ENCODE measurements around the gene GTF2IRD1. TPM values are rescaled to one million over a fixed set of nuclear protein-coding genes. Genes with fewer than 3 reads are reported as not detected.
"Not testable (repeated sequence)": the region's sequence is repeated elsewhere in the genome, so short reads cannot be mapped to it uniquely, and the experiment has no call there.

GTF2IRD1 gene
- total RNA-seq, 4 donors from 2014 or later: 2.8 to 27.1 (median 17.1) TPM

DNA sequence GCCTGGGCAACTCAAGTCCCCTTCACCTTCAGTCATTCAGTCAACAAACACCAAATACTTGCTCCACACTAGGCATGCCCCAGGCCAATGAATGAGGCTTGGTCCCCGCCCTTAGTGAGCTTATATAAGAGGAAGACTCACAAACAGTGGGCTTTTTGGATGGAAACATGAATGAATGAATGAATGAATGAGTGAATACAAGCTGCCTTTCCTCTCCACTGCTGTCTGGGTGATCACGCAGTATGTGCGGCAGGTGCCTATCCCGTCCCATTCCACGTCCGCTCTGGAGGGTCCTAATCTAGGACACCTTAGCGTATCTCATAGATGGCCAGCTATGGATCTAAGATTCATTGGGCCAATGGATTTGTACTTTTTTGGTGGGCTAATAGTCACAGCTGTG is 184.0 kb downstream of the GTF2IRD1 start:
- Histone ChIP-seq H3K27ac (no peak overlapping the region), H3K9me3 (no peaks in the 10 kb centered on the region), H3K4me3 (no peak overlapping the region), H3K36me3 (no peaks in the 10 kb centered on the region), H3K4me1 (peaks cover 0 to 21% (median 0%) of the 10 kb centered on the region in 4 donors), H3K27me3 (no peaks in the 10 kb centered on the region)
- TF ChIP-seq, protein P1, sequence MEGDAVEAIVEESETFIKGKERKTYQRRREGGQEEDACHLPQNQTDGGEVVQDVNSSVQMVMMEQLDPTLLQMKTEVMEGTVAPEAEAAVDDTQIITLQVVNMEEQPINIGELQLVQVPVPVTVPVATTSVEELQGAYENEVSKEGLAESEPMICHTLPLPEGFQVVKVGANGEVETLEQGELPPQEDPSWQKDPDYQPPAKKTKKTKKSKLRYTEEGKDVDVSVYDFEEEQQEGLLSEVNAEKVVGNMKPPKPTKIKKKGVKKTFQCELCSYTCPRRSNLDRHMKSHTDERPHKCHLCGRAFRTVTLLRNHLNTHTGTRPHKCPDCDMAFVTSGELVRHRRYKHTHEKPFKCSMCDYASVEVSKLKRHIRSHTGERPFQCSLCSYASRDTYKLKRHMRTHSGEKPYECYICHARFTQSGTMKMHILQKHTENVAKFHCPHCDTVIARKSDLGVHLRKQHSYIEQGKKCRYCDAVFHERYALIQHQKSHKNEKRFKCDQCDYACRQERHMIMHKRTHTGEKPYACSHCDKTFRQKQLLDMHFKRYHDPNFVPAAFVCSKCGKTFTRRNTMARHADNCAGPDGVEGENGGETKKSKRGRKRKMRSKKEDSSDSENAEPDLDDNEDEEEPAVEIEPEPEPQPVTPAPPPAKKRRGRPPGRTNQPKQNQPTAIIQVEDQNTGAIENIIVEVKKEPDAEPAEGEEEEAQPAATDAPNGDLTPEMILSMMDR (IDR thresholded peaks at IDR 0.05): no peak
- TF ChIP-seq POLR2A (IDR thresholded peaks at IDR 0.05): no peak
- DNase-seq: no peak

GRCh38 chr7:74650055-74650454 is 196.3 kb downstream of the GTF2IRD1 start:
- Histone ChIP-seq H3K27ac (peak overlapping the region in 2 of 4 donors; percentile 31 to 67), H3K4me3 (peak overlapping the region in 3 of 4 donors; percentile 3 to 38 (median 21)), H3K4me1 (peaks cover 0 to 13% (median 2%) of the 10 kb centered on the region in 4 donors)
- not testable (repeated sequence) for H3K9me3 ChIP-seq, H3K27me3 ChIP-seq, H3K36me3 ChIP-seq
- peak in 2 of 3 donors; percentile 85 to 88 for DNase-seq

- H3K27me3 ChIP-seq, H3K9me3 ChIP-seq, H3K36me3 ChIP-seq, DNase-seq: not testable (repeated sequence)
- Histone ChIP-seq H3K4me3 (peak overlapping the region in 1 of 4 donors; percentile 21), H3K4me1 (peaks cover 0 to 15% (median 2%) of the 10 kb centered on the region in 4 donors), H3K27ac (peak overlapping the region in 1 of 4 donors; percentile 67)
These were observed 196.9 kb downstream of the GTF2IRD1 start for GRCh38 chr7:74650493-74651132.

DNA sequence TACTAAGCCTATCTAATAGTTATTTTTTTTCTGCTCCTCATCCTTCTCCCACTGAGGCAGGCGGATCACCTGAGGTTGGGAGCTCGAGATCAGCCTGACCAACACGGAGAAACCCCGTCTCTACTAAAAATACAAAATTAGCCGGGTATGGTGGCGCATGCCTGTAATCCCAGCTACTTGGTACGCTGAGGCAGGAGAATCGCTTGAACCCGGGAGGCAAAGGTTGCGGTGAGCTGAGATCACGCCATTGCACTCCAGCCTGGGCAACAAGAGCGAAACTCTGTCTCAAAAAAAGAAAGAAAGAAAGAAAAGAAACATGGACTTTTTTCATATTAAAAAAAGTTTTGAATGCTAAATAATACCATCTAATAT is 197.4 kb downstream of the GTF2IRD1 start:
- H3K4me1 ChIP-seq: peaks cover 0 to 20% (median 2%) of the 10 kb centered on the region in 4 donors
- H3K4me3 ChIP-seq, H3K27me3 ChIP-seq, H3K9me3 ChIP-seq, H3K27ac ChIP-seq, DNase-seq, H3K36me3 ChIP-seq: not testable (repeated sequence)

Small RNAs within 50 kb of the gene (small RNA-seq; reads per million reads assigned to genes)
- 0 reads per million in 2 donors for gene RNA5SP233

Other genes starting within 250 kb of the GTF2IRD1 start
- gene LAT2, start 243.9 kb upstream of the GTF2IRD1 start, total RNA-seq: 10 to 100 TPM in 1 of 4 donors, 1 to 10 TPM in 3; 1.1 to 16.5 (median 4.8) TPM
- gene RFC2, start 199.5 kb upstream of the GTF2IRD1 start, total RNA-seq: 10 to 100 TPM in 1 of 4 donors, 1 to 10 TPM in 3; 5.8 to 23.1 (median 7.3) TPM
- gene CLIP2, start 164.5 kb upstream of the GTF2IRD1 start, total RNA-seq: 100 to 1,000 TPM in 1 of 4 donors, 10 to 100 TPM in 3; 35.4 to 212 (median 76.6) TPM
- gene GTF2I, start 203.8 kb downstream of the GTF2IRD1 start, total RNA-seq: 100 to 1,000 TPM; 168 to 347 (median 193) TPM

Measured in Peyer's patch (tissue), 4 donors.